ENCODE results near the gene CEP44.

CEP44 gene

DNA sequence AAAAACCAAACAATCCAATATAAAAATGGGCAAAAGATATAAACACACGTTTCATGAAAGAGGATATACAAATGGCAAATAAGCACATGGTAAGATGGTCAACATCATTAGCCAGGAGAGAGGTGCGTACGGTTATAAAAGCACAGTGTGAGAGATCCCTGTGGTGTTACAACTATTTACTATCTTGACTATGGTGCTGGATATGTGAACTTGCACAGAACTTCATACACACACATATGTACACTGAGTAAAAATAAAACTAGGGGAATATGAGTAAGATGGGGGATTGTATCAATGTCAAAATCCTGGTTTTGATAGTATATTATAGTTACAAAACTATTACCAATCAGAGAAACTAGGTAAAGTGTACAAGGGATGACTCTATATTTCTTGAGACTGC is 8.6 kb upstream of the CEP44 start:
- H3K4me3 ChIP-seq (ENCODE audit: low read depth in 1 of 5, low read length in 5 of 5) = no peak overlapping the region
- H3K9ac ChIP-seq (ENCODE audit: low read length in 5 of 5) = no peak overlapping the region
- H3K9me3 ChIP-seq (ENCODE audit: control insufficient read depth in 5 of 5, low read length in 5 of 5) = peaks cover 0 to 2% (median 0%) of the 10 kb centered on the region in 5 donors
- H3K4me1 ChIP-seq (ENCODE audit: control insufficient read depth in 5 of 5, insufficient read depth in 5 of 5, low read length in 5 of 5) = no peaks in the 10 kb centered on the region
- no peaks in the 10 kb centered on the region for H3K36me3 ChIP-seq (ENCODE audit: control insufficient read depth in 5 of 5, insufficient read depth in 5 of 5, low read length in 5 of 5)
- H3K27ac ChIP-seq (ENCODE audit: low read depth, low read length) = no peak overlapping the region
- no peaks in the 10 kb centered on the region for H3K27me3 ChIP-seq (ENCODE audit: control insufficient read depth in 5 of 5, insufficient read depth in 4 of 5, low read length in 5 of 5)

DNA sequence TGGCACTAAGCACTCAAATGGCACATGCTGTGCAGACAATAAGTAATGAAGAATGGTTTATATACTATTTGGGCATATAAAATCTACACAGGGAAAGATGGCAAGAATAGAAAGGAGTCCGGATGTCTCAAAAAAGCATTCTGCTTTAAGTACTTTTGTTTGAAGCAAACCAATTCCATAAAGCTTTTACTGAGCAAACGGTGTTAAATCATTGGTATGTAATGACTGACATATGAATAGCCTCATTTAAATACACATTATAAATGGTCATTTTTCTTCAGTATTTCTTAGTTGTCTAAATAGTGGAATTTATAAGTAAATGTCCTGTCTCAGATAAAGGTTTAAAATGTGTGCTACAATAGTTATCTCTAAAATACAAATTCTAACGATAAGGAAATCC is 6.3 kb upstream of the CEP44 start:
- Histone ChIP-seq H3K36me3 (ENCODE audit: control insufficient read depth in 5 of 5, insufficient read depth in 5 of 5, low read length in 5 of 5) (no peaks in the 10 kb centered on the region), H3K9me3 (ENCODE audit: control insufficient read depth in 5 of 5, low read length in 5 of 5) (peaks cover 0 to 2% (median 0%) of the 10 kb centered on the region in 5 donors), H3K4me1 (ENCODE audit: control insufficient read depth in 5 of 5, insufficient read depth in 5 of 5, low read length in 5 of 5) (peaks cover 0 to 14% (median 10%) of the 10 kb centered on the region in 5 donors), H3K4me3 (ENCODE audit: low read depth in 1 of 5, low read length in 5 of 5) (no peak overlapping the region), H3K9ac (ENCODE audit: low read length in 5 of 5) (no peak overlapping the region), H3K27me3 (ENCODE audit: control insufficient read depth in 5 of 5, insufficient read depth in 4 of 5, low read length in 5 of 5) (no peaks in the 10 kb centered on the region), H3K27ac (ENCODE audit: low read depth, low read length) (no peak overlapping the region)

DNA sequence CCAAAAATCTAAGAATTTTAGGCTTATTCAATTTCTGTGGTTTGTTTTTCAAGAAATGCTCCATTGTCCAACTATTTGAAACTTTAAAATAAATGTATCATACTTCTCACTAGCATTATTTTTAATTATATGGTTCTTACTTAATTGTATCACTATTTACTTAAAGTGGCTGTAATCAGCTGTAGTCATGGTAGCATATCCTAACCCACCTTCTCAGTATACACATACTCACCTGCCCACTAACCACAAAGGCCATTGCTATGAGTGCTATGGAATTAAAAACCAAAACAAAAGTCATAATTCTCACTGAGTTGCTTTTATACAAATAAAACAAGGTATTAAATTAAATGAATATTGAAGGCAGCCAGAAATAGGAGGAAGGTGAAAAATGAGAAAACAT is 5.2 kb upstream of the CEP44 start:
- Histone ChIP-seq H3K36me3 (ENCODE audit: control insufficient read depth in 5 of 5, insufficient read depth in 5 of 5, low read length in 5 of 5) (no peaks in the 10 kb centered on the region), H3K27ac (ENCODE audit: low read depth, low read length) (no peak overlapping the region), H3K27me3 (ENCODE audit: control insufficient read depth in 5 of 5, insufficient read depth in 4 of 5, low read length in 5 of 5) (no peaks in the 10 kb centered on the region), H3K9me3 (ENCODE audit: control insufficient read depth in 5 of 5, low read length in 5 of 5) (peaks cover 0 to 2% (median 0%) of the 10 kb centered on the region in 5 donors), H3K9ac (ENCODE audit: low read length in 5 of 5) (no peak overlapping the region), H3K4me1 (ENCODE audit: control insufficient read depth in 5 of 5, insufficient read depth in 5 of 5, low read length in 5 of 5) (peaks cover 0 to 19% (median 14%) of the 10 kb centered on the region in 5 donors), H3K4me3 (ENCODE audit: low read depth in 1 of 5, low read length in 5 of 5) (no peak overlapping the region)

DNA sequence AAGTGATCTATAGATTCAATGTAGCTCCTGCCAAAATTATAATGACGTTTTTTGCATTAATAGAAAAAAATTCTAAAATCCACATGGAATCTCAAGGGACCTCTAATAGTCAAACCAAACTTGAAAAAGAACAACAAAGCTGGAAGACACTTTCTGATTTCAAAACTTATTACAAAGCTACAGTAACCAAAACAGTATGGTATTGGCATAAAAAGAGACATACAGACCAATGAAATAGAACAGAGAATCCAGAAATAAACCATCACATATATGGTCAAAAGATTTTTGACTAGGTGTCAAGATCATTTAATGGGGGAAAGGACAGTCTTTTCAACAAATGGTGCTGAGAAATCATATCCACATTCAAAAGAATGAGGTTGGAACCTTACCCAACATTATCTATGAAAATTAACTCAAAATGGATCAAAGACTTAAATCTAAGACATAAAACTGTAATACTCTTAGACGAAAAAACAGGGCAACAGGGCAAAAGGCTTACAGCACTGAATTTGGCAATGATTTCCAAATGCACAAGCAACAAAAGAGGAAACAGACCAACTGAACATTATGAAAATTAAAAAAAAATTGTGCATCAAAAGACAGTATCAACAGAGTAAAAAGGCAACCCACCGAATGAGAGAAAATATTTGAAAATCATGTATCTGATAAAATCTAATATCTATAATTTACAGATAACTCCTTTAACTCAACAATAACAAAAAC is 4.1 kb upstream of the CEP44 start:
- no peaks in the 10 kb centered on the region for H3K27me3 ChIP-seq (ENCODE audit: control insufficient read depth in 5 of 5, insufficient read depth in 4 of 5, low read length in 5 of 5)
- no peaks in the 10 kb centered on the region for H3K36me3 ChIP-seq (ENCODE audit: control insufficient read depth in 5 of 5, insufficient read depth in 5 of 5, low read length in 5 of 5)
- peaks cover 0 to 26% (median 20%) of the 10 kb centered on the region in 5 donors for H3K4me1 ChIP-seq (ENCODE audit: control insufficient read depth in 5 of 5, insufficient read depth in 5 of 5, low read length in 5 of 5)
- H3K9ac ChIP-seq (ENCODE audit: low read length in 5 of 5) = no peak overlapping the region
- no peak overlapping the region for H3K27ac ChIP-seq (ENCODE audit: low read depth, low read length)
- H3K9me3 ChIP-seq (ENCODE audit: control insufficient read depth in 5 of 5, low read length in 5 of 5) = peaks cover 0 to 2% (median 0%) of the 10 kb centered on the region in 5 donors
- H3K4me3 ChIP-seq (ENCODE audit: low read depth in 1 of 5, low read length in 5 of 5) = no peak overlapping the region

DNA sequence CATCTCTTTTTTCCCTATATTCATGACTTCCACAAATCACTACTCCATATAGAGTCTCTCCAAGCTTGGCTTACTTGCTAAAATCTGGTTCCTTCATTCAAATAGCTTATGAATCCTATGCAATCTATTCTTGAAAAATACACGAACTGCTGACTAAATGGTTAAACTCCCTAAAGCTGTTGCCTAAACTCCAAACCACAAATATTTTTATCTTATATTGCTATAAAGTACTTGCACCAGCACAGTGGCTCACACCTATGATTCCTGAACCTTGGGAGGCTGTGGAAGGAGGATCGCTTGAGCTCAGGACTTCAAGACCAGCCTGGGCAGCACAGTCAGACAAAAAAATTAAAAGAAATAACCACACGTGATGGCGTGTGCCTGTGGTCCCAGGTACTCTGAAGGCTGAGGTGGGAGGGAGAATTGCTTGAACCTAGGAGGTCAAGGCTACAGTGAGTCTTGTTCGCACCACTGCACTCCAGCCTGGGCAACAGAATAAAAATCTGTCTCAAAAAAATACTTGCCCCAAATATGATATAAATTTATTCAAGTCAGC is 2.5 kb upstream of the CEP44 start:
- Histone ChIP-seq H3K27me3 (ENCODE audit: control insufficient read depth in 5 of 5, insufficient read depth in 4 of 5, low read length in 5 of 5) (no peaks in the 10 kb centered on the region), H3K9ac (ENCODE audit: low read length in 5 of 5) (peak overlapping the region in 1 of 5 donors; percentile 24), H3K27ac (ENCODE audit: low read depth, low read length) (no peak overlapping the region), H3K4me3 (ENCODE audit: low read depth in 1 of 5, low read length in 5 of 5) (no peak overlapping the region), H3K36me3 (ENCODE audit: control insufficient read depth in 5 of 5, insufficient read depth in 5 of 5, low read length in 5 of 5) (no peaks in the 10 kb centered on the region), H3K4me1 (ENCODE audit: control insufficient read depth in 5 of 5, insufficient read depth in 5 of 5, low read length in 5 of 5) (peaks cover 0 to 30% (median 26%) of the 10 kb centered on the region in 5 donors), H3K9me3 (ENCODE audit: control insufficient read depth in 5 of 5, low read length in 5 of 5) (peaks cover 0 to 2% (median 0%) of the 10 kb centered on the region in 5 donors)

DNA sequence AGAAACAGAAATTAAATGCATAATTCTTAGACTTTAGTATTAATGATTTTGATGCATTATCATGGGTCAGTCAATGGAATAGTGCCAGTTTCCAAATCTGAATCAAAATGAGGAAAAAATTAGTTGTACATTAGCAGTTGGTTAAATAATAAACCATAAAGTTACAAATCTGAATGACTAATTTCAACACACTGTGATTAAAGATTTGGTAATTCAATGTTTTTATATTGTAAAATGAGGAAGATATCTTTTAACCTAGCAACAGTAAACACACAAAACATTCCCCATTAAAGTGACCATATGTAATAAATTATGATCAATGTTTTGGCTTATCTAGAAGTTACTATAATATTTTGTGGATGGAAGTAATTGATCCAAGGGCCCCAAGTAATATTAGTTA is 1.8 kb upstream of the CEP44 start:
- Histone ChIP-seq H3K36me3 (ENCODE audit: control insufficient read depth in 5 of 5, insufficient read depth in 5 of 5, low read length in 5 of 5) (no peaks in the 10 kb centered on the region), H3K4me3 (ENCODE audit: low read depth in 1 of 5, low read length in 5 of 5) (peak overlapping the region in 1 of 5 donors; percentile 85), H3K27me3 (ENCODE audit: control insufficient read depth in 5 of 5, insufficient read depth in 4 of 5, low read length in 5 of 5) (no peaks in the 10 kb centered on the region), H3K9ac (ENCODE audit: low read length in 5 of 5) (peak overlapping the region in 1 of 5 donors; percentile 98), H3K27ac (ENCODE audit: low read depth, low read length) (no peak overlapping the region), H3K9me3 (ENCODE audit: control insufficient read depth in 5 of 5, low read length in 5 of 5) (peaks cover 0 to 2% (median 0%) of the 10 kb centered on the region in 5 donors), H3K4me1 (ENCODE audit: control insufficient read depth in 5 of 5, insufficient read depth in 5 of 5, low read length in 5 of 5) (peaks cover 0 to 30% (median 26%) of the 10 kb centered on the region in 5 donors)

DNA sequence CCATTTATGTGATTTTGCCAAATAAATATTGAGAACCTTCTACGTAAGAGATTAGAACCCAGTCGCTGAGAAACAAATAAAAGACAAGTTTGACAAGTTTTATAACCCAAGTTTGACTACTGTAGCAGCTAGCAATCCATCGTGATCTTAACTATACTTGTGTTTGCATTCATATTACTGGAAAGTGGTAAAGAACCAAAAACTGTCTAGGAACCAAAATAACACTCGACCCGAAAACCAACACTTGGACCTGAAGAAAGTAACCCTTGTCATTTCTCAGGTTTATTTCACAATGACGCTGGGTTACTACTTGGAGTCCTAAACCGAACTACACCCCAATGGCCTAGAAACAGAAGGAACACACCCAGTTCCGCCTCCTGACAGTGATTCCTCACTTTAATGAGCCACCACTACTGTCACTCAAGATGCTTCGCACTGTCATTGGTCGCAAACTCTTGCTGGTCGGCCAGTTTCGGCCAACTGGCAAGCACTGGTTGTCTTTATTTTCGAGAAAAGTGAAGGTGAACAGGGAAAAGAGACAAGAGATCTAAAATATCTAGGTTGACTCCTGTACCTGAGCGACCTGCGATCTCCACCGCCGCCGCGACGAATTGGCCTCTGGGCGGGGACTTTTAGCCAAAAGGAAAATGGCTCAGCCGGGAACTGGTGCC is 740 bp upstream of the CEP44 start:
- Histone ChIP-seq H3K27me3 (ENCODE audit: control insufficient read depth in 5 of 5, insufficient read depth in 4 of 5, low read length in 5 of 5) (no peaks in the 10 kb centered on the region), H3K9ac (ENCODE audit: low read length in 5 of 5) (peak overlapping the region; percentile 84 to 99 (median 99)), H3K27ac (ENCODE audit: low read depth, low read length) (peak overlapping the region; percentile 98), H3K4me1 (ENCODE audit: control insufficient read depth in 5 of 5, insufficient read depth in 5 of 5, low read length in 5 of 5) (peaks cover 0 to 30% (median 26%) of the 10 kb centered on the region in 5 donors), H3K36me3 (ENCODE audit: control insufficient read depth in 5 of 5, insufficient read depth in 5 of 5, low read length in 5 of 5) (no peaks in the 10 kb centered on the region), H3K9me3 (ENCODE audit: control insufficient read depth in 5 of 5, low read length in 5 of 5) (peaks cover 0 to 2% (median 0%) of the 10 kb centered on the region in 5 donors), H3K4me3 (ENCODE audit: low read depth in 1 of 5, low read length in 5 of 5) (peak overlapping the region; percentile 85 to 100 (median 99))

DNA sequence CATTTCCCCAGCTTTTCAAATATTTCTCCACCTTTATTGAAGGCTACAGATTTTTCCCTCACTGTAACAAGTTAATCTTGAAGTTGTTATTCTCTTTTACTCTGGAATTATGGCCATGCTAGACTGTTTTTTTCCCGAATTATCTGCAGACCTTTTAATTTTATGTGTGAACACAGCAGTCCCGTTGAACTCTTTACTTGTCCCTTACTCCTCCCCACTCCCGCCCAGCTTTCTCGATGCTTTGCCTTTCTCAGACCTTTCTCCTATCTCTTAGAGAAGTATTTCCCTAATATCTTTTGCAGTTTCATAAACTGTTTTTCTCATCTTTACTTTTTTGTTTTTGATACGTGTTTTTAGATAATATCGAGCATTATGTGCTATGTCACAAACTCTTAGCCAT is 776 bp downstream of the CEP44 start:
- Histone ChIP-seq H3K9ac (ENCODE audit: low read length in 5 of 5) (peak overlapping the region; percentile 84 to 99 (median 99)), H3K4me3 (ENCODE audit: low read depth in 1 of 5, low read length in 5 of 5) (peak overlapping the region; percentile 85 to 100 (median 99)), H3K4me1 (ENCODE audit: control insufficient read depth in 5 of 5, insufficient read depth in 5 of 5, low read length in 5 of 5) (peaks cover 0 to 30% (median 26%) of the 10 kb centered on the region in 5 donors), H3K27ac (ENCODE audit: low read depth, low read length) (peak overlapping the region; percentile 98), H3K27me3 (ENCODE audit: control insufficient read depth in 5 of 5, insufficient read depth in 4 of 5, low read length in 5 of 5) (no peaks in the 10 kb centered on the region), H3K9me3 (ENCODE audit: control insufficient read depth in 5 of 5, low read length in 5 of 5) (peaks cover 0 to 1% (median 0%) of the 10 kb centered on the region in 5 donors), H3K36me3 (ENCODE audit: control insufficient read depth in 5 of 5, insufficient read depth in 5 of 5, low read length in 5 of 5) (no peaks in the 10 kb centered on the region)

DNA sequence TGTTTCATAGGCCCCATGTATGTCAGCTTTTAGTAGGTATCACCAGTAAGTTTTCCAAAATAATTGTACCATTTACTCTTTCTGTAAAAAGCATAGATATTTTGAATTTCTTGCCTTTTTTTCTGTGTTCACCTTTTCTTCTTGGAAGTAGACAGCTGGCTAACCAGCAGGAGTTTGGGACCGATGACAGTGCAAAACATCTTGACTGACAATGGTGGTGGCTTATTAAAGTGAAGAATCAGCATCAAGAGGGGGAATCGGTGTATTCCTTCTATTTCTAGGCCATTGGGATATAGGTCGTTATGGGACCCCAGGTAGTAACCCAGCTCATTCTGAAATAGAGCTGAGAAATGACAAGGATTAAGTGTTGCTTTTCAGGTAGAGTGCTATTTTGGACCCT is 3.2 kb downstream of the CEP44 start:
- peaks cover 0 to 2% (median 0%) of the 10 kb centered on the region in 5 donors for H3K9me3 ChIP-seq (ENCODE audit: control insufficient read depth in 5 of 5, low read length in 5 of 5)
- H3K36me3 ChIP-seq (ENCODE audit: control insufficient read depth in 5 of 5, insufficient read depth in 5 of 5, low read length in 5 of 5) = no peaks in the 10 kb centered on the region
- H3K4me3 ChIP-seq (ENCODE audit: low read depth in 1 of 5, low read length in 5 of 5) = no peak overlapping the region

DNA sequence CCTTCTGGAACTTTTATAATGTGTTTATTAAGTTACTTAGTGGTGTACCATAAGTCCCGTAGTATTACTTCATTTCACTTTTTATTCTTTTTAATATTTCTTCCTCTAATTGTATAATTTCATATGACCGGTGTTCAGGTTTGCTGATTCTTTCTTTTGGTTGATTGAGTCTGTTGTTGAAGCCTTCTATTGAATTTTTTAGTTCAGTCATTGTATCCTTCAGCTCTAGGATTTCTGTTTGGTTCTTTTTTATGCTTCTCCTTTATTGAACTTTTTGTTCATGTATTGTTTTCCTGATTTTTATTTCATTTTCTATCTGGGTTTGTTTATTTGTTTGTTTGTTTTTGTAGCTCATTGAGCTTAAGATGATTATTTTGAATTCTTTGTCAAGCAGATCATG is 8.8 kb downstream of the CEP44 start:
- no peak overlapping the region for H3K4me3 ChIP-seq (ENCODE audit: low read depth in 1 of 5, low read length in 5 of 5)
- H3K27me3 ChIP-seq (ENCODE audit: control insufficient read depth in 5 of 5, insufficient read depth in 4 of 5, low read length in 5 of 5) = no peaks in the 10 kb centered on the region
- peaks cover 2 to 14% (median 8%) of the 10 kb centered on the region in 5 donors for H3K9me3 ChIP-seq (ENCODE audit: control insufficient read depth in 5 of 5, low read length in 5 of 5)
- no peaks in the 10 kb centered on the region for H3K4me1 ChIP-seq (ENCODE audit: control insufficient read depth in 5 of 5, insufficient read depth in 5 of 5, low read length in 5 of 5)
- H3K9ac ChIP-seq (ENCODE audit: low read length in 5 of 5) = no peak overlapping the region
- peaks cover 0 to 4% (median 3%) of the 10 kb centered on the region in 5 donors for H3K36me3 ChIP-seq (ENCODE audit: control insufficient read depth in 5 of 5, insufficient read depth in 5 of 5, low read length in 5 of 5)
- H3K27ac ChIP-seq (ENCODE audit: low read depth, low read length) = no peak overlapping the region

More for the DNA sequence above, 3.2 kb downstream of the CEP44 start:
- H3K27me3 ChIP-seq (ENCODE audit: control insufficient read depth in 5 of 5, insufficient read depth in 4 of 5, low read length in 5 of 5) = no peaks in the 10 kb centered on the region
- no peak overlapping the region for H3K9ac ChIP-seq (ENCODE audit: low read length in 5 of 5)
- peaks cover 0 to 22% (median 21%) of the 10 kb centered on the region in 5 donors for H3K4me1 ChIP-seq (ENCODE audit: control insufficient read depth in 5 of 5, insufficient read depth in 5 of 5, low read length in 5 of 5)
- no peak overlapping the region for H3K27ac ChIP-seq (ENCODE audit: low read depth, low read length)
